DMS153 (cell line): ENCODE data around the gene ACTR10.
"Not testable (repeated sequence)": the region's sequence is repeated elsewhere in the genome, so short reads cannot be mapped to it uniquely, and the experiment has no call there.

ENCODE experiments used
- DNase-seq: peaks from one replicate; lab custom pipeline; 2025; lab: John Stamatoyannopoulos, UW

ACTR10 gene

GRCh38 chr14:58216544-58216943 lies 16.6 kb downstream of the ACTR10 start:
- DNase-seq: no peak

- no peak for DNase-seq
Measured at GRCh38 chr14:58227096-58227819, 27.3 kb downstream of the ACTR10 start.

GRCh38 chr14:58238252-58239243 lies 38.6 kb downstream of the ACTR10 start:
- DNase-seq: no peak

- peak; percentile 43 for DNase-seq
Measured at GRCh38 chr14:58239244-58240195, 39.6 kb downstream of the ACTR10 start.

- DNase-seq: no peak
Measured at GRCh38 chr14:58243790-58244555, 44.0 kb downstream of the ACTR10 start.

DNA sequence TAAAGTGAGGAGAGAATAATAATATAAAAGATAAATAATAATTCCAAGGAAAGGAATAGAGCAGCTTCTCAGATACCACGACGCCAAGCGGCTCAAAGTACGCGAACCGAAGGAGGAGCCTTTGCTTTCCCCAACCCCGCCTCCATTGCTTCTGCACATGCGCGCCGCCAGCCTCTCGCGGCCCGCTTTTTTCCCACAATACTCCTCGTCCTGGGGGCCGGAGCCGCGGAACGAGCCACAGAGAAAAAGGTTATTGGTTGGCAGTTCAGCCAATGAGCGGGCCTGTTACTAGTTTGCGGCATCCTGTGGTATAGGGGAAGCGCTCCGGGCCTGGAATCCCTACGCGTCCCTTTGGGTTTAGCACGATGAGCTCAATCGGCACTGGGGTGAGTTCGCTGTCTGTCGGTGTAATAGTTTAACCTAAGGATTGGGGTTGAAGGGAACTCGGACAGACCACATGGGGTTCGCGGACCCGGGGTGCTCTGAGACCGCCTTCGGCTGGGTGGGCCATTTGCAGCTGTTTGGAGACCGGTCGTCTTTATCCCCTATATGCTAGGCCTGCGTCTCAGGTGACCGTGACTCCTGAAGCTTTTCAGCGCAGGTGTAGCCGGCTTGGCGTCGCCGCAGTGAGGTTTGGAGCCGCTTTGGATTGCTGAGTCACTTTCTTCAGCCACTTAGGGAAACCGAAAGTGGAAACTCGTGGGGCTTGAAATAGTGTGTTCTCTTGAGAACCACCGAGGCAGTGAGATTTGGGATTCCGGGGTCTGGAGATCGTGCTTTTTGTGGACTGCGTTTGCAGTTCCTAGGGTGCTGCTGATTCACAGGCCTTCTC lies 44.8 kb downstream of the ACTR10 start, which contains the start of gene PSMA3:
Gene PSMA3, plus strand, starts transcription at position 288 of the 832 bp plus-strand sequence. Its CDS starts 78 bp downstream, at position 366.
- peak; percentile 96 for DNase-seq

GRCh38 chr14:58245562-58245961 lies 45.6 kb downstream of the ACTR10 start:
- DNase-seq: no peak

DNA sequence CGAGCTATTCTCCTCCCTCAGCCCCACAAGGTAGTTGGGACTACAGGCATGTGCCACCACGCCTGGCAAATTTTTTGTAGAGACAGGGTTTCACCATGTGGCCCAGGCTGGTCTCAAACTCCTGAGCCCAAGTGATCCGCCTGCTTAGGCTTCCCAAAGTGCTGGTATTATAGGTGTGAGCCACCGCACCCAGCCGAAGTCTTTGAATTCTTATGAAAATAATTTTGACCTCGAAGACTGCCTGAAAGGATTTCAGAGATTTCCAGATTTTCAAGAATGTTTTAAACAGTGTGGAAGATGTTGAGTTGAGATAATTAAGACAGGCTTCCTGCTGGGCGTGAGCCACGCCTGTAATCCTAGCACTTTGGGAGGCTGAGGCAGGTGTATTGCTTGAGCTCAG lies 49.7 kb downstream of the ACTR10 start:
- no peak for DNase-seq

- DNase-seq: no peak
Measured at GRCh38 chr14:58258156-58258555, 58.2 kb downstream of the ACTR10 start.

- DNase-seq: not testable (repeated sequence)
Measured at GRCh38 chr14:58262005-58262404, 62.1 kb downstream of the ACTR10 start.

DNA sequence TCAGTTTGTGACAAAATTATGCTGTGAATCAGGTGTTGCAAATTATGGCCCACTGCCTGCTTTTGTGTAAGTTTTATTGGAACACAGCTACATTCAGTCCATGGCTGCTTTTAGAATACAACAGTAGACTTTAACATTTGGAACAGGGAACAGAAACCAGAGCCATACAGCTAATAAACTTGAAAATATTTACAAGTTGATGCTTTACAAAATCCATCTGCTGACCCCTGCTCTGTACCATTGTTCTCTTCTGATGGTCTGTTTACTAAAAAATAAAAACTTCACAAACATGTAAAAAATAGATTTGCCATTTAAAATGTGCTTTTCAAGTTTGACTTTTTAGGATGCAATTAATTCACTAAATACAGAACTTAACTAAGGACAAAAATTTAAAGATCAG lies 65.5 kb downstream of the ACTR10 start:
- no peak for DNase-seq

GRCh38 chr14:58270628-58271027 lies 70.7 kb downstream of the ACTR10 start:
- DNase-seq: no peak

DNA sequence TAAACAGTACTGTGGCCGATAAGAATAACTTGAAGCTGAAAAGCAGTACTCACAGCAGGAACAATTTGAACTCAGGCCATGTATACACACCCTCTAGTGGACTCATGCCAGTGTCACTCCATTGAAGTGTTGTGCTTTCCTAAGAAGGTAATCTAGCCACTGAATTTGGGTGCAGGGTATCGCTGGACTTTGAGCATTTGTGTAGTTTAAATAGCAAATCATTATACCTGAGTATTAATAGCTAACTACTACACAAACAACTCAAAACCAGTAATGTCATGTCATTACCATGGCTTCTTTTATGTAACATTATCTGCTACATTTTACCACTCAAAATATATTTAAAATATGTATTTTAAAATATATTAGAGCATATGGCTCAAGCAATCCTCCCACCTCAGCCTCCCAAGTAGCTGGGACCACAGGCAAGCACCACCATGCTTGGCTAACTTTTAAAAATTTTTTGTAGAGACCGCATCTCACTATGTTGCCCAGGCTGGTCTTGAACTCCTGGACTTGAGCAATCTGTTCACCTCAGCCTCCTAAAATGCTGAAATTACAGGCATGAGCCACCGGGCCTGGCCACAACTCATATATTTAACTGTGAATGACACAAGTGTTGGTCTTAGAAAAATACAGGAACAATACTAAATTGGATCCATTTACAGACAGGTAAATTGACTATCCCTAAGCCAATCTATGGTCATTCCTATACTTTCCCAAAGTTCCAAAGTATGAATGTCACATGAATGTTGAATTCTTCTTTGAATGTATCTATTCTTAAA lies 72.8 kb downstream of the ACTR10 start:
- no peak for DNase-seq

GRCh38 chr14:58274881-58275280 lies 74.9 kb downstream of the ACTR10 start:
- DNase-seq: no peak

GRCh38 chr14:58275527-58276190 lies 75.7 kb downstream of the ACTR10 start:
- no peak for DNase-seq

DNA sequence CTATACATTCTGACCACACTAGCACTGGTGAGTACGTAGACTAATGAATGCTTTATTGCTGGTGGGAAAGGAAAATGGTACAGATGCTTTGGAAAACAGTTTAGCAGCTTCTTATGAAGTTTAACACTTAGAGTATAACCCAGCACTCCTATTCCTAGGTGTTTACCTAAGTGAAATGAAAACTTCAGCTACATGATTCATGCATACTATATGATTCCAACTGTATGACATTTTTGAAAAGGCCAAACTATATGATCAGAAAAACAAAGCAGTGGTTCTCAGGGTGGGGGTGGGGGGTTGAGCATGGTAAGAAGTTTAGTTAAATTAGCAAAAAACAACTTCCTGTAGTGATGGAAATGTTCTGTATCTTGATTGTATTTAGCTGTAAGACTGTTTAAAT lies 76.3 kb downstream of the ACTR10 start:
- no peak for DNase-seq

DNA sequence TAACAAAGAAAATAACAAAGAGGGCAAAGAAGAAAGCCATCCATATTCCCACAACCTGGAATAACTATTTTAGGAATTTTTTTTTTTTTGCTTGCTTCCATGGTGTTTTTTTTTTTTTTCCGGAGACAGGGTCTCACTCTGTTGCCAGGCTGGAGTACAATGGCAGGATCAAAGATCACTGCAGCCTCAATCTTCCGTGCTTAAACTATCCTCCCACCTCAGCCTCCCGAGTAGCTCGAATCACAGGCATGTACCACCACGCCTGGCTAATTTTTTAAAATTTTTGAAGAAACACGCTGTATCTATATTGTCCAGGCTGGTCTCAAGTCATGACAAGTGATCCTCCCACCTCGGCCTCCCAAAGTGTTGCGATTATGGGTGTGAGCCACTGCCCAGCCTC lies 78.2 kb downstream of the ACTR10 start:
- DNase-seq: no peak

DNA sequence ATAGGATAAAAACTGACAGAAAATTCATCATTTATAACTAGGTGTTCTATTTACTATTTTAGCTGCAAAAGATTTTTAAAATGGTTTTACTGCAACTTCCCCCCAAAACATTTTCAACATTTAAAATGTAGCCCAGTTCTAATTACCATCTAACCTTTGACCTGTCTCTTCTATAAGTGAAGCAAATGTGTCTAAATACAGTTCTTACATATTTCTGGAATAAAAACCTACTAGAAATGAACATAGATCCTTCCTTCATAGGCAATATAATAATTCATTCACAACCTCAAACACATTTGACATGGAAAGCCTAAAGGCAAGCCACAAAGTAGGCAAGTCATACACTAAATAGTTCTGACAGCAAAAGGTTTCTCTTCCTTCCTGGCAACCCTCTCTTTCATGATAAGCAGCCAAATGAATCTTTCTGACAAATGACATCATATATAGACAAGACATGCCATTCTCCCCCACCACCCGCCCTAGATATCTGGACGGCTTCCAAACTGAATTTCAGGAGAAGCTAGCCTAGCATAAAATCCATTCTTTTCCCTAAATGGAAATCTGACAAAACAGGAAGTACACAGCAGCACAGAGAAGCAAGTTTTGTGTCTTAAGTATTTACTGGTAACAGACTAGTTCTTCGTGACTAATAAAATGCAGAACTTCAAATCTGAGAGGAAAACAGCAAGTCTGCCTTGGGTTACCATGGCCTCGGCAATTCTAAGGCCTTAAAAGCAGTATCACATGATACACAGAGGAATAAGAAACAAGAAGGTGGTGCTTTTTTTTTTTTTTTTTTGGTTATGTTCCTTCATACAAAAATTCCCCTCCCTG lies 81.2 kb downstream of the ACTR10 start:
- DNase-seq: peak; percentile 7
